ENCODE measurements around the gene CA12.

GRCh38 chr15:63369781-63370180, 11.9 kb downstream of the CA12 start:
- TF ChIP-seq CTCF (IDR thresholded peaks at IDR 0.05) (no peak), EP300 (IDR thresholded peaks at IDR 0.05) (no peak), POLR2A (IDR thresholded peaks at IDR 0.05) (no peak)

All from ovary (tissue), 3 donors.